Epithelial cell of prostate (primary cell): Measurements from ENCODE around the gene NUDT16L1.

ENCODE experiments used
- DNase-seq: peaks from one replicate; pipeline ENCODE4 v3.0.0-alpha.2; 2011; ENCODE audit warnings: low read depth, low spot score
- H3K27ac ChIP-seq: fragments of 450-650 bp; 2 replicates; pipeline ENCODE4 v1.5.1; 2017; ENCODE audit warnings: mild to moderate bottlenecking

NUDT16L1 gene

GRCh38 chr16:4663777-4664465, 29.4 kb upstream of the NUDT16L1 start:
- H3K27ac ChIP-seq, result peak overlapping the region; percentile 37
- DNase-seq, result no peak

GRCh38 chr16:4664538-4665418, 28.6 kb upstream of the NUDT16L1 start:
- DNase-seq, result no peak
- peak overlapping the region; percentile 37 for H3K27ac ChIP-seq

DNA sequence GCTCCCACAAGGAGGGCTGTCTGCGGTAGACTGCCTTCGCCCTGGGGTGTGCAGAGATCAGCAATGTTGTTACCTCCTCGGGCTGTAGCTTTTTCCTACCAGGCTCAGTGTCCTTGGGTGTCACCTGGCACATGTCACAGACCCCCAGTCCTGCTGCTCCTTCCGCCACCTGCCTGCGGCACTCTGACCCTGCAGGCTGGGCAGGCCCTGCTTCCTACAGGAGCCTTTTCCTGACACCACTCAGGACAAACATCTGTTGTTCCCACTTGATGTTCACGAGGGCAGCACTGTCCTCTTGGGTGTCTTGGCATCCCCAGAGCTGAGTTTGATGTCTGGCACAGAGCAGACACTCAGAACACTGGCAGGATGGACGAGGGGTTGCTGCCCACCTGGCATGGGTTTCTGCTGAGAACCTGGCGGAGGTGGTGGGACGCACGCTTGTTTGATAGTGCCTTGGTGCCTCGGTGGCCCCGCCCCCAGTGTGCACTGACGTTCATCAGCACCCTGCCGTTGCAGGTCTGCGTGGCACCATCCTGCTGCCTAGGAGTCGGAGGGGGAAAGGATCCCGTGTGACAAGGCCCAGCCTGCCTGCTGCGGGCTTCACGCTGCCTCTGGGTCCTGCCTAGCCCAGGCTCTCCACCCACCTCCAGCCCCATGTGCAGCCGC, 26.7 kb upstream of the NUDT16L1 start:
- no peak overlapping the region for H3K27ac ChIP-seq
- no peak for DNase-seq

DNA sequence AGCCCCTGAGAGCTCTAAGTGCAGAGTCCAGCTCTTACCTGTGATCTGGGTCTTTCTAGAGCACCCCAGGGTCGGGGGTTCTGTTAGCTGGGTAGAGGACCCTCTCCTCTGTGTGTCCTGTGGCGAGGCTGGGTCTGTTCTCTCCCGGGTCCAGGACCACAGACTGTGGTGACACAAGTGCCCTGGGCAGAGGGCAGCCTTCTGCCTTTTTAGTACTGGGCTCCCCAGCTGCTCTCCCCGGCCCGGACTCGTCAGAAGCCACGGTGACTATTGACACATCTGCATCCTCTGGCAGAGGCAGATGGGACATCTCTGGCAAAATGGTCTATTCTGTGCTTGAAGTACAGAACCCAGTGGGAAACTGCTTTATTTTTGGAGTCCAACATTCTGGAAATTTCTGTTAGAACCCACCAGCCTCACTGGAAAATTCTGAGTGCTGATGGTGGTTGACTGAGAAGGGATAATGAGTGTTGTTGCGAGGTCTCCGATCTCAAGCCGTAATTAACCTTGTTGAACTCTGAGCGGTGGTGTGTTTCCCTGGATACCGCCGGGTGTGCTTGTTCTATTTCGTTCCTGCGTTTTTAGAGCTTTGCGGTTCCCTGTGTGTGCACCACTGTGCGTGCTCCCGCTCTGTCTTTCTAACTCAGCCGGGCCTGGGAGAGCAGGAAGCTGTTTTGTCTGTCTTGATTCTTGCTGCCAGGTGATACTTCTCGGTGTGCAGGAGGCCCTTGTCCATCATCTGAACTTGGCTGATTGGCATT, 26.0 kb upstream of the NUDT16L1 start:
- no peak overlapping the region for H3K27ac ChIP-seq
- DNase-seq, result no peak

DNA sequence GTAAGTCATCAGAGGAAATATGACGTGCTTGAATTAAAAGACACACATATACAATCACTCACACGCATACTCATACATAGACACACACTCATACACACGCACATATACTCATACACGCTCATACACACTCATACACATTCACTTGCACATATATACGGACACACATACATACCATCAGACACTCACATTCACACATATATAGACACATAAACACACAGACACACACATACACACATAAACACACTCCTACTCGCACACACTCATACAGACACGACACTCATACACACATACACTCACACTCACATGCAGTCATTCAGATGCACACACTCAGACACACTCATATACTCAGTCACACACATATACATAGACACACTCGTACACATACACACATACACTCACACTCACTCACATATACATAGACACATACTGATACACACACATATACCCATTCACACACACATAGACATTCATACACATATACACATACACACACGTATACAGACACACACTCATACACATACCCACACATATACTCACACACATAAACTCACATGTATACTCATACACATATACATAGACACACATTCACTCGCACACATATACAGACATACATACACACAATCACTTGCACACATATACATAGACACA, 24.9 kb upstream of the NUDT16L1 start:
- H3K27ac ChIP-seq, result no peak overlapping the region
- DNase-seq, result no peak

DNA sequence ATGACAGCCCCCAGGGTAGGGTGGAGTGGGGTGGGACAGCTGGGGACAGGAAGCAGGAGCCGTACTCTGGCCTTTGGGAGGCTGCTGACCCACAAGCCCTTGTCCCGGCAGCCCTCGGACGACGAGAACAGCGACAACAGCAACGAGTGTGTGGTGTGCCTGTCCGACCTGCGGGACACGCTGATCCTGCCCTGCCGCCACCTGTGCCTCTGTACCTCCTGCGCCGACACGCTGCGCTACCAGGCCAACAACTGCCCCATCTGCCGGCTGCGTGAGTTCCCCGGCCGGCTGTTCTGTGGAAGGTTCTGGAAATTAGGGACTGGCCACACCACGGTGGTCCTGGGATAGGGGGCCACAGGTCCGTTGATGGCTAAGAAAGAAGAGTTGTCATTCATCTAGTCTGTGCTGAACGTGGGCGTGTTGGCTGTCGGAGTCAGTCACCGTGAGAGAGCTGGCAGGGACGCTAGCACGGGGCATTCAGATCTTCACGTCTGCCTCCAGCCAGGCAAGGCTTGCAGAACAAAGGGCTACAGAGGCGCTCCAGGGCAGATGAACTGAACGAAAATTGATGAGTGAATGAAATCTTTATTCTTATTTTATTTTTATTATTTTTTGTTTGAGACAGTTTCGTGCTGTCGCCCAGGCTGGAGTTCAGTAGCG, 19.8 kb upstream of the NUDT16L1 start:
- DNase-seq, result no peak
- H3K27ac ChIP-seq, result no peak overlapping the region

DNA sequence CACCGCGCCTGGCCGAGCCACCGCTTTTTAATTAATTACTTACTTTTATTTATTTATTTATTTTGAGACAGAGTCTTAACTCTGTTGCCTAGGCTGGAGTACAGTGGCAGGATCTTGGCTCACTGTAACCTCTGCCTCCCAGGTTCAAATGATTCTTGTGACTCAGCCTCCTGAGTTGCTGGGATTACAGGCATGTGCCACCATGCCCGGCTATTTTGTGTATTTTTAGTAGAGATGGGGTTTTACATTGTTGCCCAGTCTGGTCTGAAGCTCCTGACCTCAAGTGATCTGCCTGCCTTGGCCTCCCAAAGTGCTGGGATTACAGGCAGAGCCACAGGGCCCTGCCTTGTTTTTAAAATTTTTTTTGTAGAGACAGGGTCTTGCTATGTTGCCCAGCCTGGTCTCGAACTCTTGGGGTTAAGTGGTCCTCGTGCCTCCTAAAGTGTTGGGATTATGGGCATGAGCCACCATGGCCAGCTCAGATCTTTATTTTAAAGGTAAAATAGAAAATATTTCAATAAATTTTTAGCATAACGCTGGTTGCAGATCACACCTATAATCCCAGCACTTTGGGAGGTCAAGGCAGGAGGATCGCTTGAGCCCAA, 18.3 kb upstream of the NUDT16L1 start:
- DNase-seq, result no peak
- H3K27ac ChIP-seq, result peak overlapping the region; percentile 50

- no peak overlapping the region for H3K27ac ChIP-seq
- no peak for DNase-seq
Observed at GRCh38 chr16:4675864-4676786, 17.2 kb upstream of the NUDT16L1 start.

- DNase-seq, result no peak
- no peak overlapping the region for H3K27ac ChIP-seq
Observed at GRCh38 chr16:4676831-4677230, 16.5 kb upstream of the NUDT16L1 start.

GRCh38 chr16:4677390-4677789, 16.0 kb upstream of the NUDT16L1 start:
- DNase-seq, result no peak
- no peak overlapping the region for H3K27ac ChIP-seq

DNA sequence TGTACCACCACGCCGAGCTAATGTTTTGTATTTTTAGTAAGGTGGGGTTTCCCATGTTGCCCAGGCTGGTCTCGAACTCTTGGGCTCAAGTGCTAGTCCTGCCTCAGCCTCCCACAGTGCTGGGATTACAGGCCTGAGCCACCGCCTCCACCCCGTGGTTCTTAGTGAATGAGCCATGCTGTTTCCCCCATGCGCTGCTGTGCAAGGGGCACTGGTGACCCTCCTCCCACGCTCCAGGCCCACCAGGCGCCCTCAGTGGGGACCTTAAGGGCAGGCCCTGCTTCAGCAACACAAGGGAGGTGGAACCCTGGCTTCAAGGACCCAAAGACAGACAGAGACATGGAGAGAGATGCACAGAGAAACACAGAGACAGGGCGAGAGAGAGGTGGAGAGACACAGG, 15.4 kb upstream of the NUDT16L1 start:
- no peak overlapping the region for H3K27ac ChIP-seq
- no peak for DNase-seq

- DNase-seq, result no peak
- no peak overlapping the region for H3K27ac ChIP-seq
Observed at GRCh38 chr16:4678596-4678995, 14.8 kb upstream of the NUDT16L1 start.

GRCh38 chr16:4679156-4679849, 14.1 kb upstream of the NUDT16L1 start:
- DNase-seq, result no peak
- H3K27ac ChIP-seq, result peak overlapping the region; percentile 73

GRCh38 chr16:4679850-4680636, 13.3 kb upstream of the NUDT16L1 start:
- DNase-seq, result peak; percentile 83
- H3K27ac ChIP-seq, result peak overlapping the region; percentile 73

GRCh38 chr16:4680673-4681470, 12.5 kb upstream of the NUDT16L1 start:
- peak overlapping the region; percentile 73 for H3K27ac ChIP-seq
- DNase-seq, result no peak
